RPMI7951 (cell line): Measurements from ENCODE around the gene DARS2. TPM values are rescaled to one million over a fixed set of nuclear protein-coding genes. Genes with fewer than 3 reads are reported as not detected.
"Not testable (repeated sequence)": the region's sequence is repeated elsewhere in the genome, so short reads cannot be mapped to it uniquely, and the experiment has no call there.

Experiments used
- DNase-seq: peaks from one replicate; pipeline ENCODE4 v3.0.0-alpha.2; 2012; ENCODE audit warnings: low read depth
- total RNA-seq: library from RNA; depleted of rRNA; stranded (reverse); fragments of >200 nt; shearing (Covaris generic); gene quantifications from 2 replicates; pipeline ENCODE4 v1.2.3, GENCODE V29; 2014; rRNA removed

The DARS2 gene
- total RNA-seq = 34.1 and 39.2 TPM in 2 replicates

- DNase-seq = peak; percentile 96
Observed at GRCh38 chr1:173824315-173825081, at the start of gene DARS2, which contains the start of gene CENPL. TSS of gene DARS2 (plus strand) at chr1:173824673. CDS start at chr1:173825230, 557 bp downstream. TSS of gene CENPL (minus strand) at chr1:173824883. CDS start at chr1:173811299, 13,584 bp downstream.

GRCh38 chr1:173775578-173776226 lies 48.8 kb upstream of the DARS2 start:
- DNase-seq = no peak

GRCh38 chr1:173779936-173780335 lies 44.5 kb upstream of the DARS2 start:
- no peak for DNase-seq

GRCh38 chr1:173784997-173785396 lies 39.5 kb upstream of the DARS2 start:
- DNase-seq = no peak

GRCh38 chr1:173789841-173790240 lies 34.6 kb upstream of the DARS2 start:
- no peak for DNase-seq

- no peak for DNase-seq
Observed at GRCh38 chr1:173798078-173798477, 26.4 kb upstream of the DARS2 start.

- not testable (repeated sequence) for DNase-seq
Observed at GRCh38 chr1:173799995-173800394, 24.5 kb upstream of the DARS2 start.

GRCh38 chr1:173802961-173803360 lies 21.5 kb upstream of the DARS2 start:
- DNase-seq = no peak

- DNase-seq = not testable (repeated sequence)
Observed at GRCh38 chr1:173813654-173814053, 10.8 kb upstream of the DARS2 start.

GRCh38 chr1:173818459-173818858 lies 6.0 kb upstream of the DARS2 start:
- no peak for DNase-seq

- no peak for DNase-seq
Observed at GRCh38 chr1:173821680-173822079, 2.8 kb upstream of the DARS2 start.

- DNase-seq = no peak
Observed at GRCh38 chr1:173823781-173824314, 625 bp upstream of the DARS2 start.

- no peak for DNase-seq
Observed at GRCh38 chr1:173827611-173828010, 3.1 kb downstream of the DARS2 start.

- DNase-seq = no peak
Observed at GRCh38 chr1:173832748-173833147, 8.3 kb downstream of the DARS2 start.

- no peak for DNase-seq
Observed at GRCh38 chr1:173852105-173852504, 27.6 kb downstream of the DARS2 start.

- no peak for DNase-seq
Observed at GRCh38 chr1:173853074-173853473, 28.6 kb downstream of the DARS2 start.

GRCh38 chr1:173856014-173856413 lies 31.5 kb downstream of the DARS2 start:
- DNase-seq = no peak

GRCh38 chr1:173856903-173857302 lies 32.4 kb downstream of the DARS2 start:
- DNase-seq = no peak

GRCh38 chr1:173857363-173857917 lies 33.0 kb downstream of the DARS2 start:
- no peak for DNase-seq

- DNase-seq = not testable (repeated sequence)
Observed at GRCh38 chr1:173859547-173859946, 35.1 kb downstream of the DARS2 start.

GRCh38 chr1:173860065-173860464 lies 35.6 kb downstream of the DARS2 start:
- no peak for DNase-seq

- no peak for DNase-seq
Observed at GRCh38 chr1:173861731-173862145, 37.3 kb downstream of the DARS2 start.
